Motor neuron (in vitro differentiated cells): ENCODE measurements around the gene PDE4D. TPM values are rescaled to one million over a fixed set of nuclear protein-coding genes. Genes with fewer than 3 reads are reported as not detected.
A peak's percentile ranks its signal among the peaks of the same experiment; 100 is the strongest.

Source experiments
- ATAC-seq, 8 experiments: fragments of 200-7000 bp; cut with Tn5 transposase; replicated peaks in 6 of 8; 2 replicates each; pipeline ENCODE4 v1.8.0; 2021; ENCODE audit warnings: mild to moderate bottlenecking in 8 of 8, moderate library complexity in 8 of 8
- H3K27ac ChIP-seq, 2 donors: fragments of 250-450 bp; sonication (Bioruptor Pico); 2 replicates each; pipeline ENCODE4 v1.9.0; 2021; ENCODE audit warnings: antibody characterized with exemption in 2 of 2, mild to moderate bottlenecking in 2 of 2, moderate library complexity in 1 of 2
- H3K4me1 ChIP-seq, 2 donors: fragments of 250-450 bp; sonication (Bioruptor Pico); replicated peaks in 1 of 2; 2 replicates each; pipeline ENCODE4 v1.6.1; 2021; ENCODE audit warnings: antibody characterized with exemption in 2 of 2, mild to moderate bottlenecking in 2 of 2, moderate library complexity in 1 of 2
- H3K4me3 ChIP-seq, 5 donors: fragments of 250-450 bp; sonication (Bioruptor Pico); 2 replicates each; pipeline ENCODE4 v1.9.0; 2021; ENCODE audit warnings: antibody characterized with exemption in 5 of 5, mild to moderate bottlenecking in 5 of 5, moderate library complexity in 4 of 5
- WGBS, 10 experiments: fragments of 450-650 bp; shearing (Covaris generic); methylation state at CpG; one replicate each; pipeline ENCODE4 v1.0.0; 2022; 5-methylcytosine and 5-hydroxymethylcytosine counted together
- in situ Hi-C, 9 experiments: fragments of 400-800 bp; cut with MboI; loops; one replicate each; pipeline ENCODE4 v1.15.0; 2021; ENCODE audit warnings: low sequenced_read_pairs in 9 of 9, low pct_unique_long_range_greater_than_20kb in 2 of 9; ENCODE audit not compliant: unreplicated experiment in 9 of 9
- total RNA-seq, 8 experiments: library from RNA; unstranded; fragments of 300-600 nt; gene quantifications; 2 replicates each; pipeline versions ENCODE4 v1.2.3 to v1.2.4, GENCODE V29; 2022

Gene PDE4D
- total RNA-seq, 8 experiments from 2014 or later: 10.1 to 57.2 (median 23.7) TPM

DNA sequence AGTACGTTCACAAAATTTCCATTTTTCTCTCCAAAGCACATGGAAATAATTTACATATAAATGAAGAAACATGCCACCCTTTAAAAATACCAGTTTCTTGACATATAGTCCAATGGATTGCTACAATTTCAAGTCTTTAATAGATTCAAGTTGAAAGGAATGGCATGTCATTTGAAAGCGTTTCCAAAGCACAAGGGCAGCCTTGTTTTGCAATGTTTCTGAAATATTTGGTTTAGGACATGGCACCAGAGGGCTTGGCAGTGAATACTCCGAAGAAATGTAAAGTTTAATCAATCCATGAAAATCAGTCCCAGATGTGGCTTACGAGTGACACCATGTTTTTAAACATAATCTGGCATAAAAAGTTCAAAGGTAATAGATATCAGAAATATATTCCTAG lies 333.7 kb downstream of the PDE4D start:
- no peak for ATAC-seq
- in situ Hi-C loops: no loop called here
- 26 to 100% (median 73%) methylated on average over 1 to 4 of the region's 4 CpGs; no CpG with 5 or more reads in 1 of the 10 experiments for WGBS, 10 experiments
- Histone ChIP-seq H3K27ac (no peak overlapping the region), H3K4me3 (no peak overlapping the region), H3K4me1 (peaks cover 0 to 5% of the 10 kb centered on the region in 2 donors)

DNA sequence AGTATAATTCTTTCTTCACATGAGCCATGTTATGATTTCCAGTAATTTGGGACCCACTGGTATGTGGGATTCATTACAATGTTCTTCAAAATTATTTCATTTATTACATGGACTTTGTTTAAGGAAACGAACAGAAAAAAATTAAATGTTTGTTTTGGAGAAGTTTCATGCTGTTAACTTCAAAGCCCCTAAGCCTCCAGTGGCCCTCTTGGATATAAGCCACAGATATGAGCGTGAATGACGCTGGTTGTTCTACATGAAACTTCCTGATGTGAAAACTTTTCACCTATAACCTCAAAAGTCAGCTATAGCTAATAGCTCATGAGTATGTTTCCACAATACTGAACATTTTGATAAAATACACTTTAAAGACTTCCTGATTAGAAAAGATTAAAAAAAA lies 334.2 kb downstream of the PDE4D start:
- in situ Hi-C loops: no loop called here
- H3K4me3 ChIP-seq: no peak overlapping the region
- no peak overlapping the region for H3K27ac ChIP-seq
- 40 to 100% (median 83%) methylated on average over 1 to 3 of the region's 3 CpGs; no CpG with 5 or more reads in 1 of the 10 experiments for WGBS, 10 experiments
- ATAC-seq: no peak
- peaks cover 0 to 5% of the 10 kb centered on the region in 2 donors for H3K4me1 ChIP-seq

DNA sequence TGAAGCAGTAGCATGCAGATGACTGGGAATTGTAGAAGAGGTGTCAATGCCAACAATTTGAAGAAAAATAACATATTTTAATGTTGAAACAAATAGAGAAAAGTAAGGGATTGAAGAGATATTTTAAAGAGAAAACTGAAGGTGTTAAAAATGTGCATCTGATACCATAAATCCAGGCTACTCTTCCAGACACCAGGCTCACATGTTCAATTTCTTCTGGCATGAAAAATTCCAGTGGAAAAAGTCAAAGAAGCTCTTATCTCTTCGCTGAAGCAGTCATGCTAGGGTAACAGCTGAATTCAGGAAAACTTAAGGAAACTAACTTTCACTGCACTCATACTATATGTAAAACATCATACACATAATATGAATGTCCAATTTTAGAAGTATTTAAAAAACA lies 335.0 kb downstream of the PDE4D start:
- H3K4me1 ChIP-seq: peaks cover 0 to 5% of the 10 kb centered on the region in 2 donors
- ATAC-seq: no peak
- WGBS, 10 experiments: 60 to 100% (median 92%) methylated on average over 1 of the region's 1 CpG; no CpG with 5 or more reads in 2 of the 10 experiments
- in situ Hi-C loops: no loop called here
- no peak overlapping the region for H3K27ac ChIP-seq
- H3K4me3 ChIP-seq: no peak overlapping the region

DNA sequence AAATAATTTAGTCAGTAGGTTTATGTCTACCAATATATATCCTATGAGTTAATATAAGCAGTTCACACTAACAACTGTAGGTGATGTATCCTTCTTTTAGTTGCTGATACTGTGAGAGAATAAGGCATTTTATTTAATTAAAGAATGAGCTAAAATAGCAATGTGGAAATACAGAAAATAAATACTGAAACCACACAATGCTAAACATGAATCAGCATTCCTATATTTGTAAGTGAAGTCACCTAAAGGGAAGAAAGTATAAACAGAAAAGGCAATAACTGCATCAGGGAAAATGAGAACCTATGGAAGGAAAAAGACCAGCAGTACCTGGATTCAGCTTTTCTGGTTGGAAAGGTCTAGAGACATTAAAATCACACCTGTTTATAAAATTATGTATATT lies 336.0 kb downstream of the PDE4D start:
- Histone ChIP-seq H3K27ac (no peak overlapping the region), H3K4me1 (no peaks in the 10 kb centered on the region), H3K4me3 (no peak overlapping the region)
- in situ Hi-C loops: no loop called here
- no peak for ATAC-seq

DNA sequence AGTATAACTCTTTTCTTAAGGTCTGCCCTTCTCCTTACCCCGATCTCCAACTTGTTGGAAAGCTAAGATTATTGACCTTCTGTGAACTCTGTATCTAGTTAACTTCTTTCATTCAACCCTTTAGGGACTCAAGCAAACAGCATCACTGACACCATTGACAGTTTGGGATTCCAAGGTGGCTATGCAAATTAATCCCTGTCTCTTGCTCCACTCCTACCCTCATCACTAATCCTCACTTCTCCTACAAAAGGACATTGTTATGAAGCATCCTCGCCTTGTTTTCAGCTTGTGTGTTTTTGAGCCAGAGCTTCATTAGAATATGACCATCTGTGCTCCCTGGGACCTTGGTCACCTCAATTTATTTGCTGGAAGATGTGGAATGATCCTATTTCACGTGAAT lies 337.9 kb downstream of the PDE4D start:
- WGBS, 10 experiments: 64 to 100% (median 77%) methylated on average over 1 to 3 of the region's 3 CpGs; no CpG with 5 or more reads in 3 of the 10 experiments
- Histone ChIP-seq H3K4me1 (no peaks in the 10 kb centered on the region), H3K27ac (no peak overlapping the region), H3K4me3 (no peak overlapping the region)
- ATAC-seq: no peak
- in situ Hi-C loops: no loop called here

DNA sequence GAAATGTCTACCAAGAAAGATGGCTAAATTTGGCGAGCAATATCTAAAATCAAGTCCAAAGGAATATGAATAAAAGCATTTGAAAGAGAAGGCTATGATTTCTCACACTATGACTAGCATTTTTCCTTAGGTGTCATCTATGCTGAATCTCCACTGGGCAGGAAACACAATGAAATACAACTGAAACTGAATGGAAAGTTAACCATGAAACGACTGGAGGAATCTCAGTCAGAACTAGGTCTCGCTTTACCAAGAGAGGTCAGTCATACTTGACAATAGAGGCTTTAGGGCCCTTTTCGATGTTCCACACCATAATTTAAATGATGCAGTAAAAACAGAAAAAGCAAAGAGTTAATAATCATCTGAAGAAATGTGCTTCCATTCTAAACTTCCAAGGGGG lies 339.0 kb downstream of the PDE4D start:
- in situ Hi-C loops: no loop called here
- H3K4me1 ChIP-seq: no peaks in the 10 kb centered on the region
- 70 to 100% (median 85%) methylated on average over 1 to 4 of the region's 4 CpGs for WGBS, 10 experiments
- H3K4me3 ChIP-seq: no peak overlapping the region
- ATAC-seq: no peak
- no peak overlapping the region for H3K27ac ChIP-seq

DNA sequence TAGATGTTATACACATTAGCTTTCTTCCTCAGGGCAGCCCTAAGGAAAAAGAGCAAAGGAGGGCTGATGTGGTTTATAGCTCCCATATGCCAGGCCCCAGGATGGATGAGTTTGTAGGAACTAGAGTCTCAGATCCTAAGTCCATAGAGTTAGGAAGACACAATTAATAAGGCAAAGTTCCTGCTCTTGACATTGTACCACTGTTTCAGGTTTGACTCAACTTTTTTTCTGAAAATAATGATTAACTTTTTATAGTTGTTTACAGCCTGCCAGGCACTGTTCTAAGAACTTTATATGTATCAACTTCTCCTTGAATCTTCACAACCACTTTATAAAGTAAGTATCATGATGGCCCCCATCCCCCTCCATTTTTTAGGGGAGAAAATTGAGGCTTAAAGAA lies 339.5 kb downstream of the PDE4D start:
- Histone ChIP-seq H3K4me1 (no peaks in the 10 kb centered on the region), H3K4me3 (no peak overlapping the region), H3K27ac (no peak overlapping the region)
- in situ Hi-C loops: no loop called here
- ATAC-seq: no peak

DNA sequence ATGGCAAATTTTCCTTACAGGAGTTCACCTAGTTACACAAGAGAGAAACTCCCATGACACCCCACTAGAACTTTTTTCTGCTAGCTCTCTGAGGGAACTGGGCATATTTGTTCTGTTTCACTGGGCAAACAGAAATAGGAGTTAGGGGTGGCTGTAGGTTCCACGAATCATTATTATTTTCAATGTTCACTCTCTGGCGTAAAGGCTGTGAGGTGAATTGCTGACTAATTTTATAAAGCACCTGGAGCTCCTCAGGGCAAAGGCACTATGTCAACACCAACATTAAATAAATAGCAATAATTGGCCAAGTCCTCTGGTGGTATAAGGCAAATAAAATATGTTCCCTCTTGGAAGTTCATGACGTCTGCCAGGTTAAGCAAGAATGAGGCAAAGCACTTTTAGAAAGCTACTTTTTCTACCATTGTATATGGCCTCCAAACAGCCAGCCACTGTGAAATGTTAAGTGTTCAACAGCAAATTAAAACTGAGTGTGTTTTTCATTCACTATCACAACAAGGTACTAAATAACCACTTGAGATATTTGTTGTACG lies 344.6 kb downstream of the PDE4D start:
- peaks cover 7 to 11% of the 10 kb centered on the region in 2 donors for H3K4me1 ChIP-seq
- H3K4me3 ChIP-seq: no peak overlapping the region
- no peak overlapping the region for H3K27ac ChIP-seq
- in situ Hi-C loops: no loop called here
- peak in 1 of 8 experiments; percentile 29 for ATAC-seq
- 52 to 100% (median 85%) methylated on average over 1 to 4 of the region's 4 CpGs; no CpG with 5 or more reads in 2 of the 10 experiments for WGBS, 10 experiments

DNA sequence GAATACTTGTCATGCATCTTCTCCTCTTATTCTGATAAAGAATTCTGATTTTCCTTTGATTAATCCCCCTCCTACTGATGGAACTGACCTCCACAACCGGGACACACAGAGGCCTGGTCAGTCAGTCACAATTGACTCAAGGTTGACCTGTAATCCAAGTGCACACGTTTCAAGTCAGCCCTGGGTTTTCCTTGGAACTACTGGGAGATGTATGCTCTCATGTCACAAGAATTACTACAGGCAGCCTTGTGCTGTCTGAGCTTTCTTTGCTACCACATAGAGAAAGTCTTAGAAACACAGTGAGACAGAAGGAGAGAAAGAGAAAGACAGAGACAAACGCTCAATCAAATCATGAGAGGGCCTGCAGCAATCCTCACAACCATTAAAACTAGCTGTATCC lies 345.8 kb downstream of the PDE4D start:
- 44 to 94% (median 64%) methylated on average over 2 to 3 of the region's 3 CpGs; no CpG with 5 or more reads in 2 of the 10 experiments for WGBS, 10 experiments
- H3K4me1 ChIP-seq: peaks cover 19 to 23% of the 10 kb centered on the region in 2 donors
- no peak for ATAC-seq
- no peak overlapping the region for H3K4me3 ChIP-seq
- in situ Hi-C loops: no loop called here
- no peak overlapping the region for H3K27ac ChIP-seq

DNA sequence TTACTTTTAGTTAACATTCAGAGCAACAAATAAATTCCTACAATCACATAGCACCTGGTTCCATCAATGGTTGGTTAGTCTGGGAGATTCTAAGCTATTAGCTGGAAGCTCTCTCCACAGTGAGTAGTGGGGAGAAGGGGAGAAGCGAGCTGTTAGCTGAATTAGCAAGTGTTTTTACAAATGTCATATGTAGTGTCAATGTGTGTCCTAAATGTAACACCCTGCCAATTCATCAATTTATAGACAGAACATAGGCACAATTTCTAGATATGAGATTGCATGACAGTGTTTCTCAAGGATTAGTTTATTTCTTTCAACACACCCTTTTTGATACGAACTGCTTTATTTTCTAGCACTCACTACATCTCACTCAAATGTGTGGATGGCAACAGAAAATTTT lies 349.0 kb downstream of the PDE4D start:
- Histone ChIP-seq H3K27ac (no peak overlapping the region), H3K4me1 (peaks cover 33 to 43% of the 10 kb centered on the region in 2 donors), H3K4me3 (no peak overlapping the region)
- 90 to 100% (median 100%) methylated on average over 1 to 2 of the region's 2 CpGs; no CpG with 5 or more reads in 3 of the 10 experiments for WGBS, 10 experiments
- ATAC-seq: no peak
- in situ Hi-C loops: no loop called here

DNA sequence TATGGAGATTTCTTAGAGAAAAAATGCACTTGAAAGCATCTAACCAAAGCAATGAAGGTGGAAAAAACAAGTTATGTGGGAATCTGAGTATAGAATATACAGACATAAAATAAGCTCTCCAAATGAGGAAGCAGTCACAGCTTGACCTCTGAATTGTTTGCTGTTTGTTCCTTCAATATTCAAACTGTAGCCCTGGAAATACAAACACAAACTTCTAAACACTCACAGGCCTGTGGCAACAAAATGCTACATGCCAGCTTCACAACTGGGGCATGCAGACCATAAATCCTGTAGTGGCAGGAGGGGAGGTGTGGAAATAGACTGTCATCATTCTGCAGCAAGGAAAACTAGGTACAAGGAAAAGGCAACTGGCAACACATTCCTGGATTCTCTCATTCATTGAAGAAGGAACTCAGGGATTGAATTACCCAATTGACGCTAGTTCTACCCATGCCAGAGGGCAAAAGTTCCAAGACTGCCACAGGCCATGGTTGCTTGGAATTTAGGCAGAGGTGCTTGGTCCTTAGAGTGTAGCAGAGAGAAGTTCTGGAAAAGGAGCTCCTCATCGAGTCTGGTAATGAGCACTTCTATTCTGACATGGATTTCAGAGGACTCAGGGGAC lies 349.6 kb downstream of the PDE4D start:
- Histone ChIP-seq H3K27ac (no peak overlapping the region), H3K4me3 (no peak overlapping the region), H3K4me1 (peaks cover 33 to 44% of the 10 kb centered on the region in 2 donors)
- in situ Hi-C loops: no loop called here
- 0 to 100% (median 78%) methylated on average over 1 to 2 of the region's 2 CpGs; no CpG with 5 or more reads in 2 of the 10 experiments for WGBS, 10 experiments
- peak in 6 of 8 experiments; percentile 18 to 80 (median 48) for ATAC-seq

DNA sequence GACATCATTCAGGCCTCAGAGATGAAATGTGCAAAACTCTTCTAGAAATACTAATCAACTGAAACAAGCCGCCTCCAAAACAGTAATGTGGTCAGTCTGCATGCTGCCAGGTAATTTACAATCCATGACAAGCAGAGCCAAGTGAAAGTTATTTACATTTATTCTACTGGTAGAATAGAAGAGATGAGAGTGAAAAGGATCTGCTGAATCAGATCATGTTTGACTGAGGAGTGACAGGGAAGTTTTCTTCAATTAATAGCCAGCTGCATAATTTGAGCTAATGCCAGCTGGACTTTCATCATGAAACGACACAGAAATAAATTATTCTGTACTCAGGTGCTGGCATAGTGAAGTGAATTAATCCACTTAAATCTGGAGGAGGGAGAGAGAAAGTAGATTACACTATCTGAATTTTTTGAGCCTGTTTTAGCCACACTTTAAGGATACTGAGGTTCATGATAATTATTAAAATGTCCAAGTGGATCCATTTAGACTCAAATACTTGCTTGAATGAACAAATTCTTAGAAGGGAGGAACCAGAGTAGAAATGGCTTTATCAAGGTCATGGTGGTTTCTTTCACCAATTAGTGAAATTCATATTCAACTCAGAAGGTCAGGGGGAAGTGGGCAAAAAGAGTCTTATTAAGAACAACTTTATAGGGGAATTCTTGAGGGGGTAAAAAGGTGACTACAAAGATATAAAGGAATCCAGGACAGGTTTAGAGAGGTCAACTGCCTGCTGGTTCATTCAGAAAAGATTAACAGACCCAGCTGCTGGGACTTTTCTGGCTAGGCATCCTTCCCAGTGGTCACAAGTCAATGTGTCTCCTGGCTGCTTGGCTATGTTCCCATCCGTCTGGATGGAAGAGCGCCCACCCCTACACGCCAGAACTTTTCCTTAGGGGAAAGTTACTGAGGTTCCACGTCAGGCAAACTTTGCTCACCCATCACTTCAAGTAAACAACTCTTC lies 350.4 kb downstream of the PDE4D start:
- WGBS, 10 experiments: 10 to 100% (median 69%) methylated on average over 1 to 5 of the region's 6 CpGs
- in situ Hi-C loops: no loop called here
- no peak overlapping the region for H3K27ac ChIP-seq
- ATAC-seq: peak; percentile 9 to 61 (median 44)
- no peak overlapping the region for H3K4me3 ChIP-seq
- H3K4me1 ChIP-seq: peaks cover 33 to 44% of the 10 kb centered on the region in 2 donors

DNA sequence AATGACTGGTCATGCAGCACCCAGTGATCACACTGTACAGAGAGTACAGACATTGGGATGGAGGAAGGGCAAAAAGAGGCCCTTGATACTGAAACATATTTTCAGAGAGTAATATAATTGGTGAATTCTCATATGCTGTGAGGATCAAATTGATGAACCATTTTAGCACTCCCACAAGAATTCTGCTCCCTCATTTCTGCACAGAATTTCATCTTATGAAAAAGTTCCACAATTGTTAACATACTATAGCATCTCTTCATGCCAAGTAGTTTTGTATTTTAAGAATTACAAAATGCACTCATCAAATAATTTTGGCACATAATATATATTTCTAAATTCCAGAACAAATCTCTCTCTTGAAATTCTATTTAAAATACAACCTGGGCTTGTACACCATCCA lies 351.2 kb downstream of the PDE4D start:
- peaks cover 33 to 40% of the 10 kb centered on the region in 2 donors for H3K4me1 ChIP-seq
- in situ Hi-C loops: no loop called here

More for the DNA sequence above, 351.2 kb downstream of the PDE4D start:
- H3K4me3 ChIP-seq: no peak overlapping the region
- H3K27ac ChIP-seq: no peak overlapping the region
- ATAC-seq: no peak
